Mammary epithelial cell (primary cell): ENCODE data around the gene TRIOBP.

ENCODE experiments used
- CTCF ChIP-seq, 2 donors: IDR thresholded peaks in 1 of 2; conservative IDR thresholded peaks in 1 of 2; 2 replicates each; pipeline ENCODE4 v1.5.1; 2011 to 2012; ENCODE audit warnings: inconsistent platforms in 2 of 2, low read length in 2 of 2, mild to moderate bottlenecking in 2 of 2, control low read depth in 1 of 2, low read depth in 1 of 2; ENCODE audit not compliant: insufficient read depth in 1 of 2; ENCODE audit errors: extremely low read depth in 1 of 2
- EZH2 ChIP-seq: IDR thresholded peaks from 2 replicates; pipeline ENCODE4 v1.6.1; 2012; ENCODE audit warnings: low read length, inconsistent platforms, borderline replicate concordance

- TF ChIP-seq CTCF (conservative IDR thresholded peaks at IDR 0.05 in 1 of 2, IDR thresholded peaks at IDR 0.05 in 1 of 2; ENCODE audit: extremely low read depth in 1 of 2, insufficient read depth in 1 of 2, low read depth in 1 of 2, low read length in 2 of 2) (no peak), EZH2 (no peak)
Measured at GRCh38 chr22:37747715-37748100, 50.9 kb downstream of the TRIOBP start.
